Astrocyte (in vitro differentiated cells and primary cell): ENCODE measurements around the gene CALCOCO2.

Experiments used
- EZH2 ChIP-seq: IDR thresholded peaks from 2 replicates; pipeline ENCODE4 v1.6.1; 2012; ENCODE audit warnings: mild to moderate bottlenecking, low read length, inconsistent platforms; ENCODE audit not compliant: insufficient read depth
- TF ChIP-seq, protein P1 (sequence below): IDR thresholded peaks from 2 replicates; pipeline ENCODE4 v1.5.1; 2011; ENCODE audit warnings: low read depth, mild to moderate bottlenecking, inconsistent platforms, low read length, moderate library complexity; ENCODE audit not compliant: insufficient read depth

- TF ChIP-seq, protein P1, sequence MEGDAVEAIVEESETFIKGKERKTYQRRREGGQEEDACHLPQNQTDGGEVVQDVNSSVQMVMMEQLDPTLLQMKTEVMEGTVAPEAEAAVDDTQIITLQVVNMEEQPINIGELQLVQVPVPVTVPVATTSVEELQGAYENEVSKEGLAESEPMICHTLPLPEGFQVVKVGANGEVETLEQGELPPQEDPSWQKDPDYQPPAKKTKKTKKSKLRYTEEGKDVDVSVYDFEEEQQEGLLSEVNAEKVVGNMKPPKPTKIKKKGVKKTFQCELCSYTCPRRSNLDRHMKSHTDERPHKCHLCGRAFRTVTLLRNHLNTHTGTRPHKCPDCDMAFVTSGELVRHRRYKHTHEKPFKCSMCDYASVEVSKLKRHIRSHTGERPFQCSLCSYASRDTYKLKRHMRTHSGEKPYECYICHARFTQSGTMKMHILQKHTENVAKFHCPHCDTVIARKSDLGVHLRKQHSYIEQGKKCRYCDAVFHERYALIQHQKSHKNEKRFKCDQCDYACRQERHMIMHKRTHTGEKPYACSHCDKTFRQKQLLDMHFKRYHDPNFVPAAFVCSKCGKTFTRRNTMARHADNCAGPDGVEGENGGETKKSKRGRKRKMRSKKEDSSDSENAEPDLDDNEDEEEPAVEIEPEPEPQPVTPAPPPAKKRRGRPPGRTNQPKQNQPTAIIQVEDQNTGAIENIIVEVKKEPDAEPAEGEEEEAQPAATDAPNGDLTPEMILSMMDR = no peak
- TF ChIP-seq EZH2 = no peak
These were observed 43.0 kb upstream of the CALCOCO2 start for GRCh38 chr17:48787828-48788227.
